Esophagus mucosa (tissue), 1 donor: Measurements from ENCODE around the gene TAS1R3. TPM values are rescaled to one million over a fixed set of nuclear protein-coding genes. Genes with fewer than 3 reads are reported as not detected.
"Not testable (repeated sequence)": the region's sequence is repeated elsewhere in the genome, so short reads cannot be mapped to it uniquely, and the experiment has no call there.

Experiments
- ATAC-seq: fragments of 200-7000 bp; cut with Tn5 transposase; one replicate; pipeline ENCODE4 v1.9.1; 2020
- total RNA-seq: library from RNA; stranded (reverse); gene quantifications from one replicate; pipeline ENCODE4 v1.2.4, GENCODE V29; 2023
- donor health status: DM: yes; HTN: yes; CAD: no.

TAS1R3 gene
- total RNA-seq, 1 donor from 2014 or later: 0.56 TPM

GRCh38 chr1:1354271-1355247, 23.5 kb downstream of the TAS1R3 start:
- ATAC-seq: no peak

GRCh38 chr1:1355416-1355815, 24.3 kb downstream of the TAS1R3 start:
- peak; percentile 25 for ATAC-seq

- no peak for ATAC-seq
Observed at GRCh38 chr1:1356166-1356795, 25.2 kb downstream of the TAS1R3 start.

- ATAC-seq: peak; percentile 37
Observed at GRCh38 chr1:1356796-1357401, 25.8 kb downstream of the TAS1R3 start.

- no peak for ATAC-seq
Observed at GRCh38 chr1:1357871-1358432, 26.9 kb downstream of the TAS1R3 start.

- no peak for ATAC-seq
Observed at GRCh38 chr1:1358433-1359271, 27.6 kb downstream of the TAS1R3 start, which contains the start of gene MXRA8. MXRA8 (minus strand) TSS chr1:1358555; CDS start chr1:1358504, 51 bp downstream.

- ATAC-seq: no peak
Observed at GRCh38 chr1:1359308-1359663, 28.2 kb downstream of the TAS1R3 start.

- no peak for ATAC-seq
Observed at GRCh38 chr1:1359664-1360468, 28.8 kb downstream of the TAS1R3 start.

- no peak for ATAC-seq
Observed at GRCh38 chr1:1360506-1361169, 29.6 kb downstream of the TAS1R3 start.

- no peak for ATAC-seq
Observed at GRCh38 chr1:1361233-1361981, 30.3 kb downstream of the TAS1R3 start.

GRCh38 chr1:1361982-1362423, 30.9 kb downstream of the TAS1R3 start:
- no peak for ATAC-seq

- ATAC-seq: peak; percentile 72
Observed at GRCh38 chr1:1364266-1364665, 33.2 kb downstream of the TAS1R3 start.

- ATAC-seq: no peak
Observed at GRCh38 chr1:1365875-1366698, 35.0 kb downstream of the TAS1R3 start.

- no peak for ATAC-seq
Observed at GRCh38 chr1:1366699-1367066, 35.6 kb downstream of the TAS1R3 start.

- ATAC-seq: no peak
Observed at GRCh38 chr1:1367315-1367714, 36.2 kb downstream of the TAS1R3 start.

- ATAC-seq: not testable (repeated sequence)
Observed at GRCh38 chr1:1370094-1370493, 39.0 kb downstream of the TAS1R3 start.

- no peak for ATAC-seq
Observed at GRCh38 chr1:1370771-1371300, 39.8 kb downstream of the TAS1R3 start.

GRCh38 chr1:1371364-1371745, 40.3 kb downstream of the TAS1R3 start:
- no peak for ATAC-seq
